Measurements from ENCODE around the gene PLB1. TPM values are rescaled to one million over a fixed set of nuclear protein-coding genes. Genes with fewer than 3 reads are reported as not detected.

Gene PLB1
- polyA plus RNA-seq, 3 donors from 2014 or later: 0.43 to 1.2 TPM; not detected in 1

- Mint-ChIP-seq H3K36me3 (no peaks in the 10 kb centered on the region), H3K4me1 (no peaks in the 10 kb centered on the region), H3K4me3 (no peak overlapping the region), H3K9me3 (no peaks in the 10 kb centered on the region), H3K27ac (no peak overlapping the region), H3K27me3 (ENCODE audit: low read depth in 3 of 3) (peaks cover 0 to 4% (median 2%) of the 10 kb centered on the region in 3 donors)
- DNase-seq: no peak
Measured at GRCh38 chr2:28578774-28579173, 82.9 kb downstream of the PLB1 start.

- Mint-ChIP-seq H3K4me3 (no peak overlapping the region), H3K27ac (no peak overlapping the region), H3K9me3 (peaks cover 0 to 1% (median 0%) of the 10 kb centered on the region in 6 donors), H3K4me1 (no peaks in the 10 kb centered on the region), H3K27me3 (ENCODE audit: low read depth in 3 of 3) (peaks cover 0 to 6% (median 2%) of the 10 kb centered on the region in 3 donors), H3K36me3 (no peaks in the 10 kb centered on the region)
- DNase-seq: no peak
Measured at GRCh38 chr2:28579606-28580005, 83.7 kb downstream of the PLB1 start.

- no peak overlapping the region for H3K4me3 Mint-ChIP-seq
- H3K27me3 Mint-ChIP-seq (ENCODE audit: low read depth in 3 of 3): peaks cover 0 to 6% (median 2%) of the 10 kb centered on the region in 3 donors
- no peaks in the 10 kb centered on the region for H3K4me1 Mint-ChIP-seq
- DNase-seq: no peak
- no peak overlapping the region for H3K27ac Mint-ChIP-seq
- H3K36me3 Mint-ChIP-seq: no peaks in the 10 kb centered on the region
- H3K9me3 Mint-ChIP-seq: peaks cover 0 to 1% (median 0%) of the 10 kb centered on the region in 6 donors
Measured at GRCh38 chr2:28580078-28580477, 84.2 kb downstream of the PLB1 start.

DNA sequence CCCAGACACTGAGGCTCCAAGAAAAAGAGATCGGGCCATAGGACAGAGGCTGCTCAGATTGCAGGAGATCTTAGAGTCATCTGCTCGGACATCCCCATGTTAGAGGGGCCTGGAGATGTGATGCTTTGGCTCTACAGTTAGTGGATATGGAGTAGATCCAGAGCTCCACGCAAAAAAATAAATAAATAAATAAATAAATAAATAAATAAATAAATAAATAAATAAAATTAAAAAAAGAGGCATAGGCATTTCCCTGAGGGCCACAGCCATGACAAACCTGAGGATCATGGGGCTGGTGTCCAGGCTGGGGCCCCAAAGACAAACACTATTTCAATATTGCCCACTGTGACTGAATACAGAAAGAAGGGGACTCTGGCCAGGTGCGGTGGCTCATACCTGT is 85.5 kb downstream of the PLB1 start:
- no peak overlapping the region for H3K4me3 Mint-ChIP-seq
- peaks cover 0 to 6% (median 0%) of the 10 kb centered on the region in 3 donors for H3K27me3 Mint-ChIP-seq (ENCODE audit: low read depth in 3 of 3)
- peaks cover 0 to 1% (median 0%) of the 10 kb centered on the region in 6 donors for H3K9me3 Mint-ChIP-seq
- H3K36me3 Mint-ChIP-seq: no peaks in the 10 kb centered on the region
- no peak overlapping the region for H3K27ac Mint-ChIP-seq
- no peak for DNase-seq
- no peaks in the 10 kb centered on the region for H3K4me1 Mint-ChIP-seq

DNA sequence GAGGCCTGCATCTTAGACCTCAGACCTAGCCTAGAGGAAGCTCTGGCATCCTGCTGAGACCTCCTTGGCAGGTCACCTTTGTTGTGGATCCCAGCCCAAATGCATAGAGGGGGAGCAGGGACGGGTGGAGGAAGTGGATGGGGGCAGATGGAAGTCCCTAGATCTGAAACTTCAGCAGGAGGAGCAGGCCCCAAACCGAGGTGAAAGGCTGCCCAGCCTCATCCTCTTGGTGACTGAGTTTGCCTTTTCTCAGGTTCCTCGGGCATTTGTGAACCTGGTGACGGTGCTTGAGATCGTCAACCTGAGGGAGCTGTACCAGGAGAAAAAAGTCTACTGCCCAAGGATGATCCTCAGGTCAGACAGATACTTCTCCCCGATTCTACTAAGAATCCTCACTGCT is 86.3 kb downstream of the PLB1 start:
- peaks cover 0 to 6% (median 2%) of the 10 kb centered on the region in 3 donors for H3K27me3 Mint-ChIP-seq (ENCODE audit: low read depth in 3 of 3)
- H3K36me3 Mint-ChIP-seq: no peaks in the 10 kb centered on the region
- peaks cover 4 to 6% of the 10 kb centered on the region in 2 donors for H3K4me1 Mint-ChIP-seq
- peaks cover 0 to 1% (median 0%) of the 10 kb centered on the region in 6 donors for H3K9me3 Mint-ChIP-seq
- DNase-seq: no peak
- no peak overlapping the region for H3K4me3 Mint-ChIP-seq
- H3K27ac Mint-ChIP-seq: peak overlapping the region in 1 of 6 donors; percentile 80

GRCh38 chr2:28582595-28582994 is 86.7 kb downstream of the PLB1 start:
- Mint-ChIP-seq H3K4me3 (no peak overlapping the region), H3K36me3 (no peaks in the 10 kb centered on the region), H3K27ac (no peak overlapping the region), H3K27me3 (ENCODE audit: low read depth in 3 of 3) (peaks cover 0 to 6% (median 2%) of the 10 kb centered on the region in 3 donors), H3K4me1 (peaks cover 5 to 8% of the 10 kb centered on the region in 2 donors), H3K9me3 (peaks cover 0 to 1% (median 0%) of the 10 kb centered on the region in 6 donors)
- DNase-seq: no peak

- no peak for DNase-seq
- Mint-ChIP-seq H3K27me3 (ENCODE audit: low read depth in 3 of 3) (peaks cover 0 to 4% (median 2%) of the 10 kb centered on the region in 3 donors), H3K27ac (no peak overlapping the region), H3K36me3 (no peaks in the 10 kb centered on the region), H3K4me3 (no peak overlapping the region), H3K4me1 (peaks cover 12 to 15% of the 10 kb centered on the region in 2 donors), H3K9me3 (peaks cover 0 to 1% (median 0%) of the 10 kb centered on the region in 6 donors)
Measured at GRCh38 chr2:28583899-28584553, 88.2 kb downstream of the PLB1 start.

- peak overlapping the region in 1 of 6 donors; percentile 10 for H3K27ac Mint-ChIP-seq
- H3K4me1 Mint-ChIP-seq: peaks cover 12 to 15% of the 10 kb centered on the region in 2 donors
- H3K36me3 Mint-ChIP-seq: no peaks in the 10 kb centered on the region
- peaks cover 0 to 1% (median 0%) of the 10 kb centered on the region in 6 donors for H3K9me3 Mint-ChIP-seq
- peak; percentile 33 to 58 (median 53) for DNase-seq
- peak overlapping the region in 2 of 5 donors; percentile 1 to 55 for H3K4me3 Mint-ChIP-seq
- H3K27me3 Mint-ChIP-seq (ENCODE audit: low read depth in 3 of 3): peaks cover 2 to 6% (median 4%) of the 10 kb centered on the region in 3 donors
Measured at GRCh38 chr2:28586867-28587266, 91.0 kb downstream of the PLB1 start.

- Mint-ChIP-seq H3K27me3 (ENCODE audit: low read depth in 3 of 3) (peaks cover 2 to 8% (median 4%) of the 10 kb centered on the region in 3 donors), H3K4me3 (peak overlapping the region in 2 of 5 donors; percentile 1 to 8), H3K9me3 (peaks cover 0 to 1% (median 0%) of the 10 kb centered on the region in 6 donors), H3K27ac (peak overlapping the region in 1 of 6 donors; percentile 80), H3K4me1 (peaks cover 12 to 15% of the 10 kb centered on the region in 2 donors), H3K36me3 (no peaks in the 10 kb centered on the region)
- DNase-seq: no peak
Measured at GRCh38 chr2:28587526-28588291, 91.8 kb downstream of the PLB1 start.

DNA sequence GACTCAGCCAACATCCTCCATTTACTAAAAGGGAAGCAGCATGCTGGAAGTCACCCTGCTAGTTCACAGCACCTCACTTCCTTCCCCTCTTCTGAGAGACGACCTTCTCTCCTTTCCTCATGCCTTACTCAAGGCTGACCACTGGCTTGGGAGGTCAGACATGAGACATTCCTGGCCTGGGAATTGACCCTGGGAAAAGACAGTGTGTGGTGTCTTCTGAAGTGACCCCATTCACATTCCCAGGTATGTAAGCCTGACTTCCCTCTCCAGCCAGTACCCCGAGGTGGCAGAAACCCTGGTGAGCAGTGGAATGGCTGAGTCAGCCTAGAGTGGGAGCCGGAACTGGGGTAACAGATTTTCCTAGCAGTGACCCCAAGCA is 92.4 kb downstream of the PLB1 start:
- DNase-seq: no peak
- H3K4me3 Mint-ChIP-seq: peak overlapping the region in 1 of 5 donors; percentile 8
- H3K4me1 Mint-ChIP-seq: peaks cover 12 to 15% of the 10 kb centered on the region in 2 donors
- peaks cover 2 to 8% (median 4%) of the 10 kb centered on the region in 3 donors for H3K27me3 Mint-ChIP-seq (ENCODE audit: low read depth in 3 of 3)
- H3K27ac Mint-ChIP-seq: peak overlapping the region in 1 of 6 donors; percentile 80
- no peaks in the 10 kb centered on the region for H3K36me3 Mint-ChIP-seq
- H3K9me3 Mint-ChIP-seq: peaks cover 0 to 1% (median 0%) of the 10 kb centered on the region in 6 donors

DNA sequence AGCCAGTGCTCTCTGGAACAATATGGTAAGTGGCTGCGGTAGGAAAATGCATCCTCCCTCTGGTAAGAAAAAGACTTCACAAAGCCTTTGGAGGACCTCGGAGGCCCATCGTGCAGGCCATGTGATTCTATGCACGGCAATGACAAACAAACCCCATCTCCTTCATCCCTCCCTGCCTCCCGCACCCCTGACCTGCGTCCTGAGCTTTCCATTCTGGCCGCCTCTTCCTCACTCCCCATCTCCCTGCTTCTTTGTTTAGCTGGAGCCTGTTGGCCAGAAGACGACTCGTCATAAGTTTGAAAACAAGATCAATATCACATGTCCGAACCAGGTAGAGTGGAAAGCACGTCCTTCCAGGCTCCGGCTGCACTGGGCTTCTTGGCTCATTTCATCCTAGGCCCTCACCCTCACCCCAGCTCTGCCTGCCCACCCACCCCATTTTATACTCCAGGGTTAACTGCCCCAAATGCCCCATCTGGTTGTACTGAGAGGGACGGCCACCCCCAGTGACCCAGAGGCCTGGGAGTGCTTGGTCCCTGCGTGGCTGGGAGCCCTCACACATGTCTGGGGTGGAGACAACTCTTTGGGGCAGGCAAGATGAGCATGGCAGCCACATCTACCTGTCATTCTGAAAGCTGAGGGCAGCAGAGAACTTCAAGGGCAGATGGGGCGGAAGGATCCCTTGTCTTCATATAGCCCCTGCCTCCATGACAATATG is 94.0 kb downstream of the PLB1 start:
- no peak for DNase-seq
- no peaks in the 10 kb centered on the region for H3K9me3 Mint-ChIP-seq
- H3K36me3 Mint-ChIP-seq: no peaks in the 10 kb centered on the region
- H3K27ac Mint-ChIP-seq: no peak overlapping the region
- H3K4me3 Mint-ChIP-seq: no peak overlapping the region
- H3K4me1 Mint-ChIP-seq: peaks cover 21 to 23% of the 10 kb centered on the region in 2 donors
- peaks cover 6 to 7% (median 7%) of the 10 kb centered on the region in 3 donors for H3K27me3 Mint-ChIP-seq (ENCODE audit: low read depth in 3 of 3)

DNA sequence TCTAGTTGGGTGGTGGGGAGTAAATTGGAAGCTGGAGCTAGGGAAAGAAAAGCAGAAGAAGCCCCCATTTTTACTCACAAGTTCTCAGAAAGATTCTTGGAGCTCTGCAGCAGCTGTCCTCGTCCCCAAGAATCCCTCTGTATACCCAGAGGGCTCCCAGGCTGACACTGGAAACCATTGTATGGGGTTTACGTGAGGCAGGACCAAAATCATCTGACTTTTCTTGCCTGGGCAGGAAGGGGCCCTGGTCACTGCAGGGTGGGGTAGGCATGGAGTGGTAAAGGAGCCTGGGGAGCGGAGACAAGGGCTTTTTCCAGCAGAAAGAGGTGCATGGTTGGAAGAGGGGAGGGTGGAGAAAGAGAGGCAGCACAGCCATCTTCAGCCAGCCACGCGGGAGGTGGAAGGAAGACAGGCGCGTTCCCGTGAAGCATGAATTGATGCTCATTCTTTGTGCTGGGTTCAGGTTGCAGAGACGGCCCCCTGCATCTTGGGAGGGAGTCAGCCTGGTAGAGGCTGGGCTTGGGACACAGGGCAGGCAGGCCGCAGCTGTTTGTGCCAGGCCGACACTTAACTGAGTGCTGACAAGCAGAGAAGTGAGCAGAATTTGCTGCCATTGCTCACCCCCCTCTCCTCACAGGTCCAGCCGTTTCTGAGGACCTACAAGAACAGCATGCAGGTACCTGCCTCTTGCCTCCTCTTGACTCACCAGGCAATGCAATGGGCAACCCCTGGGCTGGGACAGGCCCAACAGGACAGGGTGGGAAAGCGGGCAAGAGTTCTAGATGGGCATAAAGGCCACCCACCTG is 94.8 kb downstream of the PLB1 start:
- Mint-ChIP-seq H3K4me1 (peaks cover 21 to 23% of the 10 kb centered on the region in 2 donors), H3K27ac (peak overlapping the region in 1 of 6 donors; percentile 22), H3K27me3 (ENCODE audit: low read depth in 3 of 3) (peaks cover 6 to 7% (median 7%) of the 10 kb centered on the region in 3 donors), H3K36me3 (no peaks in the 10 kb centered on the region), H3K9me3 (no peaks in the 10 kb centered on the region), H3K4me3 (no peak overlapping the region)
- DNase-seq: no peak
